Activated naive CD8-positive, alpha-beta T cell treated with anti-CD3 and anti-CD28 coated beads, Interleukin-2, amount 50 U/mL, for 16 hours (primary cell): ENCODE data around the gene CLP1.
"Not testable (repeated sequence)": the region's sequence is repeated elsewhere in the genome, so short reads cannot be mapped to it uniquely, and the experiment has no call there.

Experiments
- DNase-seq: peaks from one replicate; pipeline ENCODE4 v3.0.0-alpha.2; 2020; ENCODE audit warnings: low read depth, low spot score

The CLP1 gene

DNA sequence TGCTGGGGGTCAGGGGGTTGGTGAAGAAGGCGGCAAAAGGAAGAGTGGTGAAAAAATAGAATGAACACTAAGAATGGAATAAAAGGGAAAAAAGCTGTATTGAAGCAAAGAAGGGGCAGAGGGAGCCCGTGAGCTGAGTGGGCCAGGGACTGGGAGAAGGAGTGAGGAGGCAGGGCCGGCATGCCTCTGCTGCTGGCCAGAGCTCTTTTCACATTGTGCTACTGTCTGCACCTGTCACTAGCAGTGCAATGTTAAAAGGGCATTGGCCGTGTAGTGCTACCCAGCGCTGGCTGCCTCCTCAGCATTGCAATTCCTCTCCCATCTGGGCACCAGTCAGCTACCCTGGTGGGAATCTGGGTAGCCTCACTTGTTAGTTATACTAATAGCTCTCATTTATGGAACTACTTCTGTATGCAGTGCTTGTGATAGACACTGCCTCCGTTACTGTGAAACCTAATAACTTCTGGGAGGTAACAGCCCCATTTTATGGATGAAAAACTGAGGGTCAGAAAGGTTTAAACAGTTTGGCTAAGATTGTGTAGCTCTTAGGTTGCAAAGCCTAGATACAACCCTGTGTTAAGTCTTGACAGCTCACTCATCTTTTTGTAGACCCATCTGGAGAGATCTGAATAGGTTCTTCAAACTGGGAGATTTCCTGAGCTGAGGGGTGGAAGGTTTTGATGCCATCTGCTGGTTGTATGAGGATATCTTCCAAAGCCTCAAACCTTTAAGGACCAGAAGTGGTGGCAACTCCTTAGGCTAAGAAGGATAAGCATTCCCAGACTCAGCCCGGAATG, 16.4 kb upstream of the CLP1 start:
- DNase-seq = no peak

DNA sequence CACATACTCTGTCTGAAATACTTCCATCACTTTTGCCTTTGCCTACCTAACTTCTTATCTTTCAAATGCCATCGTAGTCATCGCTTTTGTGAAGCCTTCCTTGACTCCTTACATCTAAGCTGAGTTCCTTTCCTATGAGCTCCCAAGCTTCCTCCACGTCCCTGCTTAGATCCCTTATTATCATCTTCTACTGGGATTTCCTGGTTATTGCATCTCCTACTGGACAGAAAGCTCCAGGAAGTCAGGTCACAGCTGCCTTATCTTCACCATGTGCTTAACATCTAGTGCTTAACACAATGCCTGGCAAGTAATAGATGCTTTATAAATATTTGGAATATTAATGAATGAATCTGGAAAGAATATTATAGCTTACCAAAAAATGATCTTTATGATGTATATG, 13.8 kb upstream of the CLP1 start:
- DNase-seq = no peak

DNA sequence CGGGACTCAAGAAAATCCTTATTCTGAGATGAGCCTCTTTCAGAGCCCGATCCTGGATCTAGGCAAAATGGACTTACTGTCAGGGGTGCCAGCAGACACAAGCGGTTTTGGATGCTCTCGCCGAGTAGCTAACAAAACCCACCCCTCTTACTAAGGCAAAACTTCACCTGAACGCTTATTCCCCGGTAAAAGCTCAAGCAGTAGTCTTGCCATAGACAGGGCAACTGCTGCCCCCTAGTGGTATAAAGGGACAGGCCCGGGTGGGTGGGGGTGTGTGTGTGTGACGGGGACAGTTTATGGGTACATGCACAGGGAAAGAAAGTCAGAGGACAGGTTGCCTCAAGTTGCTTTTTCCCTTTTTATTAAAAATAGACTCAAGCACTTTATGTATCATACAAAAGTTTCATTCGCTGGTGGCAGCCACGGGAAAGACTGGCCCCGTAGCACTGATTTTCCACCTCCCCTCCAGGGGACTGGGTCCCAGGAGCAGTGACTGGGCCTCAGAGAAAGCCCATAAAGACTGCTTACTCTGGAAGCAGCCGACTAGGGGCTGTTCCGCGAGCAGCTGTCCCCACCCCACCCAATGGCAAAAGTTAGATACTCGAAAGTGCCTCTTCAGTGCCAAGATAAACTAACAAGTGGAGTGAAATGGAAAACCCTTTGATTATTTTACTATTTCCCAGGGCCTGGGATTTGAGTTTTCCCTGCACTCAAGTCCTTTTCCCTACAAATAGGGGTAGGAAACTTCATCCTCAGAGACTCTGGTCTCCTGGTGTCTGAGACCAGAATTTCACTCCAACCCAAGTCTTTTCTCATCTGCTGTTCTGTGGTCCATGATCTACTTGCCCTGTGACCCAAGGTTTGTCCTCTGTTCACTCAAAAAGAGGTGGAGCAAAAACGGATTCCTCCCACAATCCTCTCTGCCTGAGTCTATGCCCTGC, 12.5 kb upstream of the CLP1 start:
- peak; percentile 80 for DNase-seq

GRCh38 chr11:57645689-57646085, 11.9 kb upstream of the CLP1 start:
- no peak for DNase-seq

DNA sequence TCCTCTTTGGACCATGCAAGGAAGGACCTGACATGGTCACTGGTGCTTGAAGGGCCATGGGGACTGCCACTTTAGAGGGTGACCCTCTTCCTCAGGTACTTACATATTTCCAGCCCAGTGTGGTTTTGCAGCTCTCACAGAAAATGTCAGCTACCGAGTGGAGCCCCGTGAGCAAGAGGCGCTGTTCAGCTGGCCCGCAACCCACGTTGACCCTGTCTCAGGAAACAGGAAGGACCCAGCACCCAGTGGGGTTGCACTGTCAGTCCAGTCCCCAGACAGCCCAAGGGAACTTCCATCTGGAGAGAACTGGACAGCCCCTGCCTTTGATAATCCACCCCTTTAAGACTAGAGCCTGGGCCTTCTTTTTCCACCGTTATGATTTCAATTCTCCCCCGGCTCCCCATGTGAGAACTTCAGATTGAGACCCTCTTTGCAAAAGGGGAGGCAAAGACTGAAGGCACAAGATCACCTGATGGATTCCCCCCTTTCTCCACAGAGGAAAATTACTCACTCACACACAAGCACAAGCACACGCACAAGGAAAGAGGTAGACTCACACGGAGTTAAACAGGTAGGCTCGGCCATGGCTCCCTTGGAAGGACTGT, 11.3 kb upstream of the CLP1 start:
- no peak for DNase-seq

DNA sequence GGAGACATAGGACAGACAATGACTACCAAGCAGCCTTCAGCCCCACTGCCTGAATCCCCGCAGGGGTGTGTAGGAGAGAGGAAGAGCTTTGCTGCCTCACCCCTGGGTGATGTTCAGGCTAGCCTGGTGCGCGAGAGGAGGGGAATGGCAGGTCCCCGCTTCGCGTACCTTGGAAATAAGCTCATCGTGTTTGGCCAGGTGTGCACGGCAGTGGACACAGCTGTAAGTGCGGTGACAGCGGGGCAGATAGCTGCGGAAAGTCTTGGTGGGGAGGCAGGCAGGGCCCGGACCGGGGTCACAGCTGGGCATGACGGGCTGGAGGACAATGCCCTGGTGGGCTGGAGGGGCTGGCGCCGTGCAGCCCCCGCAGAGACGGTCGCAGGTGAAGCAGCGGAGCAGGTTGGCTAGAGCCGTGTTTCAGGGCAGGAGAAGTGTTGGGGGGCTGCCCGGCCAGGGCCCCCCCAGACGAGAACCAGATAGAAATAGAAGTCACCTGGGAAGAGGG, 10.7 kb upstream of the CLP1 start:
- DNase-seq = no peak

DNA sequence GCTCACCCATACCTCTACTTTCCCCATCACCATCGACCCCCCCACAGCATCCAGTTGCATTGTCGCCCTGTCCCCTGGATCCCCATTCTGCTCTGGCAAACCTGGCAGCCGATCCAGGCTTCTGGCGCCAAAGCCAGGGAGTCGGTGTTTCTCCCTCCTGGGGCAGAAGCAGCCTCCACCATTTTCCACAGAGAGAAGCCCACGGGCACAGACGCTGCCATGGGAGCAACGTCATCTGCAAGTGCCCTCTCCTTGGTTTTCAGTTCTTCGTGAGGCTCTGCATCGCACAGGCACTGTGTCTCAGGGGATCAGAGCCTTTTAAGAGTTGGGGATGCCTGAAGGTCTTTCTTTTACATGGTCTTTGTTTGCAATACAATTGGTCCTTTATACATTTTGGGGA, 10.2 kb upstream of the CLP1 start:
- no peak for DNase-seq

GRCh38 chr11:57647960-57648800, 9.4 kb upstream of the CLP1 start:
- DNase-seq = no peak

GRCh38 chr11:57648801-57649735, 8.5 kb upstream of the CLP1 start:
- no peak for DNase-seq

DNA sequence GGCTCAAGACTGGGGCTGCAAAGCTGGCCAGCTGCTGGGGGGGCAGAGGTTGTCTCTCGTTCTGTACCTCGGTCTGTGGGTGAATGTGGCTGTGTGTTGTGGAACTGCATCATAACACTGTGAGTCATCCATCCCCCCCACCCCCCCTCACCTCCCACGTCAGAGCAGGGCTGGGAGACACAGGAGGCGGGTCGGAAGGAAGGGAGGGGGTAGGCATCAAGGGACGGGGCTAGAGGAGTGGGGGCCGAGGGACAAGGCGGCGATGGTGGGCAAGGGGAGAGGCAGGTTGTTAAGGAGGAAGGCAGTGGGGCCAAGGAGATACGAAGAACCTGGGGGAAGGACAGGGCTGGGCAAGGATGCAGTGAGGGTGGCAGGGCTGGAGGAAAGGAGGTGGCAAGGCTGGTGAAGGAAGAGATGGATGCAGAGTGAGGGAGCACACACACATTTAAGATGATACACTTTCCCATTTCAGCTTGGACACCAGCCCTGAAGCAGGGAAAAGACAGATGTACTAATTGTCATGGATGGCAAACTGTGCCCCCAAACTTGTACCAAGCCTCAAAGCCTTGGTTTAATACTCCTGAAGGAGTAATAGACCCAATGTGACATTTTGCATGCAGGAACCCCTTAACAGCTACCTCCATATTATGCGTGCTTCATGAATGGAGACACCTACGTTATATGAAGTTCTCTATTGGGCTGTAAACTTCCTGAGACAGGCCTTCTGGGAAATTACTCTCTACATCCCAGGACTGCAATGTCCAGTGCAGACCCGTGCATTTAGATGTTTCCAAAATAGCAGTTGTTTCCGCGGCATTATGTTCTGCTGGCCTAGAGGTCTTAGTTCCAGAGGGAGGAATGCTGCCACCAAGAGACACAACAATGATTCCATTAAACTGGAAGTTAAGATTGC, 7.5 kb upstream of the CLP1 start, which contains the start of gene YPEL4:
Gene YPEL4 (minus strand): TSS at position 87 of the 913 bp plus-strand sequence. CDS start 2,805 bp downstream, outside the sequence.
- no peak for DNase-seq

DNA sequence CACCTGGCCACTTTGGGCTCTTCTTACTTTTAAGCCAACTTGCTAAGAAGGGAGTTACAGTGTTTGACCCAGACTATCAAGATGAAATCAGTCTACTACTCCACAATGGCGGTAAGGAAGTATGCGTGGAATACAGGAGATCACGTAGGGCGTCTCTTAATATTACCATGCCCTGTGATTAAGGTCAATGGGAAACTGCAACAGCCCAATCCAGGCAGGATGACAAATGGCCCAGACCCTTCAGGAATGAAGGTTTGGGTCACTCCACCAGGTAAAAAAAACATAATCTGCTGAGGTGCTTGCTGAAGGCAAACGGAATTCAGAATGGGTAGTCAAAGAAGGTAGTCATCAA, 6.8 kb upstream of the CLP1 start:
- no peak for DNase-seq

GRCh38 chr11:57651408-57651807, 6.2 kb upstream of the CLP1 start:
- DNase-seq = no peak

DNA sequence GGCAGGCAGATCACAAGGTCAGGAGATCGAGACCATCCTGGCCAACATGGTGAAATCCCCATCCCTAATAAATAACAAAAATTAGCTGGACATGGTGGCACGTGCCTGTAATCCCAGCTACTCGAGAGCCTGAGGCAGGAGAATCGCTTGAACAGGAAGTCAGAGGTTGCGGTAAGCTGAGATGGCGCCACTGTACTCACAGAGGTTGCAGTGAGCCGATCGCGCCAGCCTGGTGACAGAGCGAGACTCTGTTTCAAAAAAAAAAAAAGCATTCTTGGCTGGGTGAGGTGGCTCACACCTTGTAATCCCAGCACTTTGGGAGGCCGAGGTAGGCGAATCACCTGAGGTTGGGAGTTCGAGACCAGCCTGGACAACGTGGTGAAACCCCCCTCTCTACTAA, 5.3 kb upstream of the CLP1 start:
- DNase-seq = not testable (repeated sequence)

DNA sequence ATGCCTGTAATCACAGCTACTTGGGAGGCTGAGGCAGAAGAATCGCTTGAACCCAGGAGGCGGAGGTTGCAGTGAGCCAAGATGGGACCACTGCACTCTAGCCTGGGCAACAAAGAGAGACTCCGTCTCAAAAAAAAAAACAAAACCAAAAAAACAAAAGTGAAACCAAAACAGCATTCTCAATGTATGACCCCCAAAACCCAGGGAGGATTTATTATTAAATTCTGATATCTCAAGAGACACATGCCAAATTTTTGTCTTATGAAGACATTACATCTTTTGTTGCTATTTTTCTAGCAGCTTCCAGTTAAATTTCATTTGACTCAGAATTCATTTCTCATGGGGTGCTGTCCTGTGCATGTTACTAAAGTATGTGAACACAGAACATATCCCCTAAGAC, 4.9 kb upstream of the CLP1 start:
- no peak for DNase-seq

- no peak for DNase-seq
These were observed 4.4 kb upstream of the CLP1 start for GRCh38 chr11:57653163-57653562.

- DNase-seq = no peak
These were observed 723 bp upstream of the CLP1 start for GRCh38 chr11:57656885-57657193.

DNA sequence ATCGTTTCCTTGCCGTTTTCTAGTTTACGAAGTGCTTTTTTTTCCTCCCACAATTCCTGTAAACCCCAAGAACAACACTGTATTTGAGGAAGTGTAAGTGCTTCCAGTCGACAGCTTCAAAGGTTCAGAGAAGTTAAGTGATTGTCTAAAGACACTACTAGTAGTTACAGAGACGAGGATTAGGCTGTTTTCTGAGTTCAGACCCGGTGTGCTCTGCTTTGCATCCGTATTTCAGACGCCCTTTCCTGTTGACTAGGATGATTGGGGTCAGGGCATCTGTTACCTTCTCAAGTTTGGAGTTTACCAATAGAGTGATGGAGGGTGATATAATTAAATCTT, 430 bp downstream of the CLP1 start:
- no peak for DNase-seq

GRCh38 chr11:57659669-57660068, 2.1 kb downstream of the CLP1 start:
- no peak for DNase-seq

DNA sequence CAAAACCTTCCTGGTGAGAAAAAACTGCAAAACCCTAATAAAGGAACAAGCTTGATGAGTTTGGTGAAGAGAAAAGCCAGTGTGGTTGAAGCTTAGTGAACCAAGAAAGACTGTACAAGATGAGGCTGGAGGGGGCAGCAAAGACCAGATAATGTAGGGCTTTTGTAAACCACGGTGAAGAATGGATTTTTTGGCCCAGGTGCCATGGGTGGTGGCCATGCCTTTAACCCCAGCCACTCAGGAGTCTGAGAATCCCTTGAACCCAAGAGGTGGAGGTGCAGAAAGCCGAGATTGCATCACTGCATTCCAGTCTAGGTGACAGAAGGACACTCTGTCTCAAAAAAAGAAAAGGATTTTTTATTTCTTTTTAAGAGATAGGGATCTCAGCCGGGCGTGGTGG, 5.3 kb downstream of the CLP1 start:
- DNase-seq = no peak
